A549 (cell line): ENCODE data around the gene ASB1. TPM values are rescaled to one million over a fixed set of nuclear protein-coding genes. Genes with fewer than 3 reads are reported as not detected.

Source experiments
- ATAC-seq, 2 experiments: fragments of 200-7000 bp in 1 of 2; fragments of >200 bp in 1 of 2; cut with Nextera tagmentation in 1 of 2; cut with Tn5 transposase in 1 of 2; 3 replicates each; pipeline versions ENCODE4 v1.8.0 to v1.9.1; 2018 to 2020; ENCODE audit warnings: mild to moderate bottlenecking in 1 of 2, moderate library complexity in 1 of 2
- CTCF ChIA-PET: fragments of 300-600 bp; sonication (Branson Sonifier 250); formaldehyde crosslinking; extraction: SDS; loops from one replicate; lab custom pipeline; 2021; ENCODE audit warnings: antibody characterized with exemption, inconsistent platforms; lab: Yijun Ruan, JAX
- POLR2A ChIA-PET: fragments of 350-600 bp; formaldehyde crosslinking; extraction: SDS; loops from one replicate; lab custom pipeline; 2021; ENCODE audit warnings: antibody characterized with exemption, inconsistent platforms; lab: Yijun Ruan, JAX
- DNase-seq, 2 experiments: peaks; one replicate each; pipeline versions ENCODE4 v3.0.0 to v3.0.0-alpha.2; 2011 to 2016; ENCODE audit warnings: low read depth in 1 of 2, low spot score in 1 of 2
- FAIRE-seq: peaks from 2 replicates; lab custom pipeline; 2011; peaks lifted over from hg19 to GRCh38; lab: Jason Lieb, UNC
- H3K27ac ChIP-seq, 2 experiments: fragments of >200 bp; sonication (Bioruptor Twin); formaldehyde crosslinking; 3 replicates each; pipeline ENCODE4 v1.5.1; 2016 to 2017
- H3K4me1 ChIP-seq: fragments of >200 bp; sonication (Bioruptor Twin); formaldehyde crosslinking; 3 replicates; pipeline ENCODE4 v1.6.1; 2016
- H3K4me2 ChIP-seq: fragments of >200 bp; sonication (Bioruptor Twin); formaldehyde crosslinking; 3 replicates; pipeline ENCODE4 v1.6.1; 2016
- H3K4me3 ChIP-seq: fragments of >200 bp; sonication (Bioruptor Twin); formaldehyde crosslinking; 3 replicates; pipeline ENCODE4 v1.5.1; 2016
- H3K9me3 ChIP-seq: fragments of >200 bp; sonication (Bioruptor Twin); formaldehyde crosslinking; 3 replicates; pipeline ENCODE4 v1.6.1; 2016
- BCL3 ChIP-seq: fragments of >200 bp; sonication (Bioruptor Twin); formaldehyde crosslinking; IDR thresholded peaks from 3 replicates; pipeline ENCODE4 v1.6.1; 2016
- BHLHE40 ChIP-seq: IDR thresholded peaks from 2 replicates; pipeline ENCODE4 v1.6.1; 2012; ENCODE audit warnings: low read depth, low read length, inconsistent platforms
- CEBPB ChIP-seq, 2 experiments: fragments of >200 bp in 1 of 2; sonication (Bioruptor Twin) in 1 of 2; formaldehyde crosslinking in 1 of 2; IDR thresholded peaks; 2 replicates each; pipeline ENCODE4 v1.6.1; 2012 to 2016
- CHD2 ChIP-seq: fragments of 150-350 bp; IDR thresholded peaks from 2 replicates; pipeline ENCODE4 v1.6.1; 2014; ENCODE audit warnings: low read length; ENCODE audit not compliant: partially characterized antibody
- EHF ChIP-seq: fragments of 250-450 bp; sonication (Bioruptor Pico); IDR thresholded peaks from 2 replicates; pipeline ENCODE4 v1.5.0; 2020; ENCODE audit warnings: mild to moderate bottlenecking
- EHMT2 ChIP-seq: fragments of 200-600 bp; sonication (generic); IDR thresholded peaks from 2 replicates; pipeline ENCODE4 v1.6.1; 2016; ENCODE audit warnings: antibody characterized with exemption, low read depth, mild to moderate bottlenecking, moderate library complexity
- ESRRA ChIP-seq: fragments of 150-350 bp; IDR thresholded peaks from 2 replicates; pipeline ENCODE4 v1.6.1; 2014; ENCODE audit warnings: mild to moderate bottlenecking, low read length, borderline replicate concordance
- FOSL2 ChIP-seq, 2 experiments: fragments of 450-650 bp in 1 of 2; fragments of >200 bp in 1 of 2; sonication (Bioruptor Twin) in 1 of 2; formaldehyde crosslinking; IDR thresholded peaks; 2 replicates each; pipeline versions ENCODE4 v1.5.0 to v1.6.1; 2016 to 2020; ENCODE audit warnings: mild to moderate bottlenecking in 1 of 2, moderate library complexity in 1 of 2
- GATA3 ChIP-seq: IDR thresholded peaks from 2 replicates; pipeline ENCODE4 v1.6.1; 2012; ENCODE audit warnings: borderline replicate concordance
- HEYL ChIP-seq: fragments of 250-450 bp; sonication (Bioruptor Pico); IDR thresholded peaks from 2 replicates; pipeline ENCODE4 v1.8.0; 2021; ENCODE audit warnings: mild to moderate bottlenecking, moderate library complexity
- HOXA7 ChIP-seq: fragments of 250-450 bp; sonication (Bioruptor Pico); IDR thresholded peaks from 2 replicates; pipeline ENCODE4 v1.5.0; 2020; ENCODE audit warnings: mild to moderate bottlenecking, moderate library complexity
- HOXB5 ChIP-seq: fragments of 250-450 bp; sonication (Bioruptor Pico); IDR thresholded peaks from 2 replicates; pipeline ENCODE4 v1.5.0; 2020; ENCODE audit warnings: mild to moderate bottlenecking, moderate library complexity
- KDM1A ChIP-seq: fragments of 200-600 bp; sonication (generic); IDR thresholded peaks from 2 replicates; pipeline ENCODE4 v1.6.1; 2016; ENCODE audit warnings: low read depth, mild to moderate bottlenecking
- MYC ChIP-seq: IDR thresholded peaks from 2 replicates; pipeline ENCODE4 v1.6.1; 2012; ENCODE audit warnings: mild to moderate bottlenecking, inconsistent platforms, low read length, improper control_type of control experiment, borderline replicate concordance
- RAD21 ChIP-seq, 2 experiments: fragments of >200 bp in 1 of 2; sonication (Bioruptor Twin) in 1 of 2; formaldehyde crosslinking in 1 of 2; IDR thresholded peaks in 1 of 2; conservative IDR thresholded peaks in 1 of 2; 2 replicates in 1 of 2; 3 replicates in 1 of 2; pipeline ENCODE4 v1.6.1; 2012 to 2018; ENCODE audit warnings: inconsistent platforms in 1 of 2
- RARB ChIP-seq: fragments of 250-450 bp; sonication (Bioruptor Pico); IDR thresholded peaks from 2 replicates; pipeline ENCODE4 v1.8.0; 2021; ENCODE audit warnings: mild to moderate bottlenecking, moderate library complexity
- RCOR1 ChIP-seq: fragments of 150-350 bp; IDR thresholded peaks from 2 replicates; pipeline ENCODE4 v1.6.1; 2014; ENCODE audit warnings: antibody characterized with exemption, low read length, low read depth
- RFX5 ChIP-seq: fragments of 450-650 bp; IDR thresholded peaks from 2 replicates; pipeline ENCODE4 v1.7.1; 2014; ENCODE audit warnings: antibody characterized with exemption, mild to moderate bottlenecking, moderate library complexity
- RNF2 ChIP-seq: fragments of 200-600 bp; sonication (generic); IDR thresholded peaks from 2 replicates; pipeline ENCODE4 v1.6.1; 2016; ENCODE audit warnings: low read depth, mild to moderate bottlenecking, antibody characterized with exemption, moderate library complexity, borderline replicate concordance
- USF2 ChIP-seq: fragments of 450-650 bp; IDR thresholded peaks from 2 replicates; pipeline ENCODE4 v1.6.1; 2014; ENCODE audit warnings: antibody characterized with exemption
- ZC3H11A ChIP-seq: fragments of 450-650 bp; IDR thresholded peaks from 2 replicates; pipeline ENCODE4 v1.6.1; 2014; ENCODE audit warnings: antibody characterized with exemption, mild to moderate bottlenecking
- ZFP36 ChIP-seq: fragments of 450-650 bp; IDR thresholded peaks from 2 replicates; pipeline ENCODE4 v1.6.1; 2014; ENCODE audit warnings: borderline replicate concordance; ENCODE audit not compliant: partially characterized antibody
- WGBS: methylation state at CpG from one replicate; pipeline ENCODE4 v1.1.6; 2017; ENCODE audit errors: missing lambda C conversion rate; 5-methylcytosine and 5-hydroxymethylcytosine counted together
- polyA plus RNA-seq, 4 experiments: library from polyadenylated mRNA; depleted of rRNA in 3 of 4; stranded (reverse); fragments of >200 nt; fragmentation: RNase III in 1 of 4; extraction: RNeasy Plus Mini Kit Qiagen cat#74134 plus additional on column Dnase treatment in 1 of 4; gene quantifications; 2 replicates in 3 of 4; 3 replicates in 1 of 4; pipeline ENCODE4 v1.2.3, GENCODE V29; 2011 to 2017
- TF ChIP-seq, protein P1 (sequence below): IDR thresholded peaks from 2 replicates; pipeline ENCODE4 v1.6.1; 2012
- TF ChIP-seq, protein P2 (sequence below): IDR thresholded peaks from 2 replicates; pipeline ENCODE4 v1.6.1; 2012; ENCODE audit warnings: low read depth, borderline replicate concordance
- TF ChIP-seq, protein P3 (sequence below): fragments of 250-450 bp; sonication (Bioruptor Pico); IDR thresholded peaks from 2 replicates; pipeline ENCODE4 v1.5.0; 2021; ENCODE audit warnings: mild to moderate bottlenecking, moderate library complexity, borderline replicate concordance
- TF ChIP-seq, protein P4 (sequence below): fragments of 150-350 bp; IDR thresholded peaks from 2 replicates; pipeline ENCODE4 v1.6.1; 2014; ENCODE audit warnings: low read depth, mild to moderate bottlenecking, low read length

Gene ASB1
- polyA plus RNA-seq, 2 of the 4 experiments (the other 2 are of a cell fraction): 24.6 to 42.7 TPM

DNA sequence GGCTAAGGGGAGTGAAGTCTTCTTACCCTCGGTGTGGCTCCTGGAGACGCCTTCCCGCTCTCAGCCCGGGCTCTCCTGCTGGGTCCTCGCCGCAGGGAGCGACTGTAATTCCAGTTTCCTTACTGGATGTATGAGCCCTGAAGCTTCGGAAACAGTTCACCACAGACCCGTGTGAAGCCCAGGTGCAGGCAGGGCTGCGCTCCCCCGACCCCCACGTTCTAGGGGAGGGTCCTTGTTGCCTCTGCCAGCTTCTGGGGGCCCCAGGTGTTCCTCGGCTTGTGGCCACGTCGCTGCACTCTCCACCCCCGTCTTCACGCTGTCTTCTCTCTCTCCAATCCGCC, 5.1 kb upstream of the ASB1 start:
- FAIRE-seq: no peak
- TF ChIP-seq BCL3 (no peak), RCOR1 (no peak), ESRRA (no peak), RNF2 (no peak), ZFP36 (no peak), CHD2 (no peak), BHLHE40 (no peak), KDM1A (no peak), EHMT2 (no peak), HEYL (CRISPR knock-in tag) (no peak), CEBPB (IDR thresholded peaks at IDR 0.05) (no peak), HOXB5 (no peak)
- TF ChIP-seq, protein P1, sequence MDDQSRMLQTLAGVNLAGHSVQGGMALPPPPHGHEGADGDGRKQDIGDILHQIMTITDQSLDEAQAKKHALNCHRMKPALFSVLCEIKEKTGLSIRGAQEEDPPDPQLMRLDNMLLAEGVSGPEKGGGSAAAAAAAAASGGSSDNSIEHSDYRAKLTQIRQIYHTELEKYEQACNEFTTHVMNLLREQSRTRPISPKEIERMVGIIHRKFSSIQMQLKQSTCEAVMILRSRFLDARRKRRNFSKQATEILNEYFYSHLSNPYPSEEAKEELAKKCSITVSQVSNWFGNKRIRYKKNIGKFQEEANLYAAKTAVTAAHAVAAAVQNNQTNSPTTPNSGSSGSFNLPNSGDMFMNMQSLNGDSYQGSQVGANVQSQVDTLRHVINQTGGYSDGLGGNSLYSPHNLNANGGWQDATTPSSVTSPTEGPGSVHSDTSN: no peak
- TF ChIP-seq, protein P2, sequence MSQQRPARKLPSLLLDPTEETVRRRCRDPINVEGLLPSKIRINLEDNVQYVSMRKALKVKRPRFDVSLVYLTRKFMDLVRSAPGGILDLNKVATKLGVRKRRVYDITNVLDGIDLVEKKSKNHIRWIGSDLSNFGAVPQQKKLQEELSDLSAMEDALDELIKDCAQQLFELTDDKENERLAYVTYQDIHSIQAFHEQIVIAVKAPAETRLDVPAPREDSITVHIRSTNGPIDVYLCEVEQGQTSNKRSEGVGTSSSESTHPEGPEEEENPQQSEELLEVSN: no peak
- TF ChIP-seq, protein P3, sequence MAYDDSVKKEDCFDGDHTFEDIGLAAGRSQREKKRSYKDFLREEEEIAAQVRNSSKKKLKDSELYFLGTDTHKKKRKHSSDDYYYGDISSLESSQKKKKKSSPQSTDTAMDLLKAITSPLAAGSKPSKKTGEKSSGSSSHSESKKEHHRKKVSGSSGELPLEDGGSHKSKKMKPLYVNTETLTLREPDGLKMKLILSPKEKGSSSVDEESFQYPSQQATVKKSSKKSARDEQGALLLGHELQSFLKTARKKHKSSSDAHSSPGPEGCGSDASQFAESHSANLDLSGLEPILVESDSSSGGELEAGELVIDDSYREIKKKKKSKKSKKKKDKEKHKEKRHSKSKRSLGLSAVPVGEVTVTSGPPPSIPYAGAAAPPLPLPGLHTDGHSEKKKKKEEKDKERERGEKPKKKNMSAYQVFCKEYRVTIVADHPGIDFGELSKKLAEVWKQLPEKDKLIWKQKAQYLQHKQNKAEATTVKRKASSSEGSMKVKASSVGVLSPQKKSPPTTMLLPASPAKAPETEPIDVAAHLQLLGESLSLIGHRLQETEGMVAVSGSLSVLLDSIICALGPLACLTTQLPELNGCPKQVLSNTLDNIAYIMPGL (CRISPR knock-in tag): no peak
- 88% methylated on average over 18 of the region's 18 CpGs for WGBS
- Histone ChIP-seq H3K9me3 (no peaks in the 10 kb centered on the region), H3K4me3 (no peak overlapping the region), H3K4me2 (no peak overlapping the region), H3K4me1 (peaks cover 9% of the 10 kb centered on the region; the same call in 1 of the 3 replicates), H3K27ac (no peak overlapping the region)
- CTCF ChIA-PET: interaction anchor here (0.9 to 1.8 kb wide), 4 partner anchors 9 to 549 kb away, joined by 3 to 4 read pairs (median 4); no protein-coding TSS in a partner anchor
- POLR2A ChIA-PET: no interaction called here
- DNase-seq: no peak
- no peak for ATAC-seq

DNA sequence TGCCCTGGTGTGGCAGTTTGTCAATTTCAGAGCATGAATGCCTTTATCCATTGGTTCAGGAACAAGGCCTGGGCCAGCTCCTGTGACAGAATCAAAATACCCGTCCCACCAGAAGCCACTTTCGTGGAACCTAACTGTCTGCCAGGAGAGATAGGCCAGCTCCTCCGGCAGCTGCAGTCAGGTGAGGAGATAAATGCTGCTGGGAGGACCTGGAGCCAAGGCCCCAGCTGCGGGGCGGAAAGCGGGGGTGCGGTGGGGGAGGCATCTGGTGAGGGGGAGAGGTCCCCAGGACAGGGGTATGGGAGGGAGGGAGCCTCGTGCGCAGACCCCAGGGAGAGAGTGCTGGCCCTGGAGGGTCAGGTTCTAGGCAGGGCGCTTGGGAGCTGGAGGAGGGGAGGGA, 4.4 kb upstream of the ASB1 start:
- CTCF ChIA-PET: interaction anchor here (1.3 to 1.8 kb wide), 3 partner anchors 19 to 549 kb away, joined by 3 to 4 read pairs (median 4); no protein-coding TSS in a partner anchor
- 96% methylated on average over 6 of the region's 10 CpGs for WGBS
- no peaks in the 10 kb centered on the region for H3K9me3 ChIP-seq
- DNase-seq (no peak), ATAC-seq (no peak)
- no peak overlapping the region for H3K27ac ChIP-seq
- peaks cover 9% of the 10 kb centered on the region; the same call in 1 of the 3 replicates for H3K4me1 ChIP-seq
- H3K4me3 ChIP-seq: no peak overlapping the region
- H3K4me2 ChIP-seq: no peak overlapping the region
- TF ChIP-seq FOSL2 (IDR thresholded peaks at IDR 0.05): no peak
- no peak for TF ChIP-seq FOSL2 (CRISPR knock-in tag; IDR thresholded peaks at IDR 0.05)
- no peak for TF ChIP-seq HEYL (CRISPR knock-in tag)
- no peak for TF ChIP-seq ZC3H11A
- no peak for TF ChIP-seq HOXA7
- TF ChIP-seq EHF: no peak
- TF ChIP-seq, protein P4, sequence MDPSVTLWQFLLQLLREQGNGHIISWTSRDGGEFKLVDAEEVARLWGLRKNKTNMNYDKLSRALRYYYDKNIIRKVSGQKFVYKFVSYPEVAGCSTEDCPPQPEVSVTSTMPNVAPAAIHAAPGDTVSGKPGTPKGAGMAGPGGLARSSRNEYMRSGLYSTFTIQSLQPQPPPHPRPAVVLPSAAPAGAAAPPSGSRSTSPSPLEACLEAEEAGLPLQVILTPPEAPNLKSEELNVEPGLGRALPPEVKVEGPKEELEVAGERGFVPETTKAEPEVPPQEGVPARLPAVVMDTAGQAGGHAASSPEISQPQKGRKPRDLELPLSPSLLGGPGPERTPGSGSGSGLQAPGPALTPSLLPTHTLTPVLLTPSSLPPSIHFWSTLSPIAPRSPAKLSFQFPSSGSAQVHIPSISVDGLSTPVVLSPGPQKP: no peak
- TF ChIP-seq RFX5: no peak
- TF ChIP-seq GATA3: no peak
- TF ChIP-seq USF2: no peak
- no peak for TF ChIP-seq MYC
- no peak for TF ChIP-seq RAD21 (conservative IDR thresholded peaks at IDR 0.05 in 1 of 2, IDR thresholded peaks at IDR 0.05 in 1 of 2)
- no peak for TF ChIP-seq RARB
- TF ChIP-seq, all 56 proteins: peak for 0
- FAIRE-seq: no peak
- POLR2A ChIA-PET: no interaction called here
